Activated naive CD4-positive, alpha-beta T cell (primary cell): ENCODE data around the gene RAB5IF.
"Not testable (repeated sequence)": the region's sequence is repeated elsewhere in the genome, so short reads cannot be mapped to it uniquely, and the experiment has no call there.

ENCODE experiments used
- DNase-seq, 4 experiments: peaks; one replicate each; lab custom pipeline; 2025; lab: John Stamatoyannopoulos, UW

RAB5IF gene, protein sequence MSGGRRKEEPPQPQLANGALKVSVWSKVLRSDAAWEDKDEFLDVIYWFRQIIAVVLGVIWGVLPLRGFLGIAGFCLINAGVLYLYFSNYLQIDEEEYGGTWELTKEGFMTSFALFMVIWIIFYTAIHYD

DNA sequence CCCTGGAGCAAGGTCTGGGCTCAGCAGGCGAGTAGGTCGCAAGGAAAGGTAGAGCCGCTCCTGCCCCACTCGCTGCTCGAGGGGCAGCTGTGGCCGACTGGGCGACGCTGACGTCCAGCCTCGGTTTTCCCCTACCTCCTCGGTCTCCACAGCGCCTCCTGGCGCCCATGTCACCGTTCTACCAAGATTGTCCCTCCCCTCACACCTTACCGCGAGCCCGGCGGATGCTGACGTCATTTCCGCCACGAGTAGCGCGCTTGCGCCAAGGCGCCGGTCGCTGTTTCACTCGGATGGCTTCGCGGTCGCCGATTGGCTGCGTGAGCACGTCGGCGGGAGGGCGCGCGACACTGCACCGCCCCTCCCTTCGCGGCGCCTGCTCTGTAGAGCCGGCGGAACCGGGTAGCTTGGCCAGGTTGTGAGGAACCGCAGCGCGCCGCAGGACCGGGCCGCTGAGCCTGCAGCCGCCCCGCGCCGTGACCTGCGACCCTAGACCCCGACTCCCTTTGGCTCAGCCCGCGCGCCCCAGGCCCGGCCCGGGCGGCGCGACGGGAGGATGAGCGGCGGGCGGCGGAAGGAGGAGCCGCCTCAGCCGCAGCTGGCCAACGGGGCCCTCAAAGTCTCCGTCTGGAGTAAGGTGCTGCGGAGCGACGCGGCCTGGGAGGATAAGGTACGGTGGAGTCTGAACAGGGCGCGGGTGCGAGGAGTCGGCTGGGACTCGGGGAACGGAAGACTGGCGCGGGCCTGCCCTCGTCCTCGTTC is at the start of gene RAB5IF:
Gene RAB5IF (plus strand): TSS at position 381 of the 759 bp plus-strand sequence. CDS start 173 bp downstream, at position 554.
- DNase-seq = peak; percentile 98 to 99 (median 99)

DNA sequence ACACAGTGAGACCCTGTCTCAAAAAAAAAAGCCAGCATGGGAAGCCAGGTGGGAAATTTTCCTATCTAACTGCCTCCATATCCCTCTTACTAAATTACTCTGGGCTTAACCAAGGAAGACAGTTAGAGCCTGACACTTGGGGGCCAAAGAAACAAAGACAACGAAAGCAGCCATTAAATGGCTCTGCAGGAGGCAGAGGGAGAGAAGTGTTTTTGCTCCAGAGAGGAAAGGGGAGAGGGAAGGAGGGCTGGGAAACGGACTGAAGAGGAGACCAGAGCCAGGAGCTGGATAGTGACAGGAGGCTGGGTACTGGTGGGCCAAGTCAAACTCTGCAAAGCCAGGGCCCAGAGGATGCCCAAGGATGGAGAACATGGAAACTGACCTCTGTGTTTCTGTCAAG is 42.9 kb upstream of the RAB5IF start:
- DNase-seq = no peak

DNA sequence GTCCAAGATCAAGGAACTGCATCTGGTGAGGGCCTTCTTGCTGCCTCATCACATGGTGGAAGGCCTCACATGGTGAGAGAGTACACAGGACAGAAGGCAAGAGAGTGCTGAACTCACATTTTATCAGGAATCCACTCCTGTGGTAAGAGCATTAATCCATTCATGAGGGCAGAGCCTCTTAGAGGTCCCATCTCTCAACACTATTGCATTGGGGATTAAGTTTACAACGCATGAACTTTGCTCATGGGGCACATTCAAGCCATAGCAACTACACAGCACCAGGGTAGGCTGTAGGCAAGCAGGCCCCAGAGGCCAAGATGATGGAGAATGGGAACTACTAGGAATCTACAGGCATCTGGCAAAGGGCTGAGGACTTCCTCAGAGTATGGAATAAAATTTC is 42.2 kb upstream of the RAB5IF start:
- no peak for DNase-seq

DNA sequence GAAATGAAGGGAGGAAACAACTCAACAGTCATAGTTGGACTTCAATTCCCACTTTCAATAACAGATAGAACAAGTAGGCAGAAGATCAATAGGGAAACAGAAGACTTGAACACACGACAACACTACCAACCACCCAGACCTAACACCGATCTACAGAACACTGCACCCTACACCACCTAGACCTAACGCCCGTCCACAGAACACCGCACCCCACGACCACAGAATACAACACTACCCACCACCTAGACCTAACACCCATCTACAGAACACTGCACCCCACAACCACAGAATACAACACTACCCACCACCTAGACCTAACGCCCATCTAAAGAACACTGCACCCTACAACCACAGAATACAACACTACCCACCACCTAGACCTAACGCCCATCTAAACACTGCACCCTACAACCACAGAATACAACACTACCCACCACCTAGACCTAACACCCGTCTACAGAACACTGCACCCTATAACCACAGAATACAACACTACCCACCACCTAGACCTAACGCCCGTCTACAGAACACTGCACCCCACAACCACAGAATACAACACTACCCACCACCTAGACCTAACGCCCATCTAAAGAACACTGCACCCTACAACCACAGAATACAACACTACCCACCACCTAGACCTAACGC is 41.4 kb upstream of the RAB5IF start:
- not testable (repeated sequence) for DNase-seq

DNA sequence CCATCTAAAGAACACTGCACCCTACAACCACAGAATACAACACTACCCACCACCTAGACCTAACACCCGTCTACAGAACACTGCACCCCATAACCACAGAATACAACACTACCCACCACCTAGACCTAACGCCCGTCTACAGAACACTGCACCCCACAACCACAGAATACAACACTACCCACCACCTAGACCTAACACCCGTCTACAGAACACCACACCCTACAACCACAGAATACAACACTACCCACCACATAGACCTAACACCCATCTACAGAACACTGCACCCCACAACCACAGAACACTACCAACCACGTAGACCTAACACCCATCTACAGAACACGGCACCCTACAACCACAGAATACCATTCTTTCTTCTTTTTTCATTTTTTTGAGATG is 40.9 kb upstream of the RAB5IF start:
- not testable (repeated sequence) for DNase-seq

DNA sequence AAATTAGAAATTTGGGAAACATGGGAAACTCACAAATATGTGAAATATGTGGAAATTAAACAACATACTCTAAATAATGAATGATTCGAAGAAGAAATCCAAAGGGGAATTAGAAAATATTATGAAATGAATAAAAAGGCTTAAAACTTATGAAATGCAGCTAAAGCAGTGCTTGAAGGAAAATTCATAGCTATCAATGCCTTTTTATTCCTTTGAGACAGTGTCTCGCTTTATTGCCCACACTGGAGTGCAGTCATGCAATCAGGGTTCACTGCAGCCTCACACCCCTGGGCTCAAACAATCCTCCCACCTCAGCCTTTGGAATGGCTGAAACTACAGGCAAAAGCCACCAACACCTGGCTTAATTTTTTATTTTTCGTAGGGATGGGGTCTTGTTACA is 40.1 kb upstream of the RAB5IF start:
- DNase-seq = no peak

DNA sequence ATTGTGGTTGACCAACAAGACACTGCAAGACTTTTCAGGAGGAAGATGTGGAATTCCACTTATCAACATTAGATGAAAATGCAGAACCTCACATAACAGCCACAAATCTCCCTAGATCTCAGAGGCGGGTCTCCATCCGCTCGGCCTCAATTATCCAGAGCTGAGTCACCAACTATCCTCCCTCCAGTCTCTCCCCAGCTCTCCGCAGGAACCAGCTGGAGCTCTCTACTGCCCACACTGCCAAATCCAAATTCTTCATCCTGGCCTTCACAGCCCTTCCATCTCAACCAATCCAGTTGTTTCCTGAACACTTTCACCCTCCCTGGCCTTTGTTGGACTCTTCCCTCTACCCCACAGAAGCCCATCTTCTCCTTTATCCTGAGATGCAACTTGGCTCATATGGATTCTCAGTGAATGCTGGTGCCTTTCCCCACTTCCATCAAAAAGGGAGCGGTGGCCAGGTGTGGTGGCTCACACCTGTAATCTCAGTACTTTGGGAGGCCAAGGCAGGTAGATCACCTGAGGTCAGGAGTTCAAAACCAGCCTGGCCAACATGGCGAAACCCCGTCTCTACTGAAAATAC is 35.6 kb upstream of the RAB5IF start:
- DNase-seq = no peak

DNA sequence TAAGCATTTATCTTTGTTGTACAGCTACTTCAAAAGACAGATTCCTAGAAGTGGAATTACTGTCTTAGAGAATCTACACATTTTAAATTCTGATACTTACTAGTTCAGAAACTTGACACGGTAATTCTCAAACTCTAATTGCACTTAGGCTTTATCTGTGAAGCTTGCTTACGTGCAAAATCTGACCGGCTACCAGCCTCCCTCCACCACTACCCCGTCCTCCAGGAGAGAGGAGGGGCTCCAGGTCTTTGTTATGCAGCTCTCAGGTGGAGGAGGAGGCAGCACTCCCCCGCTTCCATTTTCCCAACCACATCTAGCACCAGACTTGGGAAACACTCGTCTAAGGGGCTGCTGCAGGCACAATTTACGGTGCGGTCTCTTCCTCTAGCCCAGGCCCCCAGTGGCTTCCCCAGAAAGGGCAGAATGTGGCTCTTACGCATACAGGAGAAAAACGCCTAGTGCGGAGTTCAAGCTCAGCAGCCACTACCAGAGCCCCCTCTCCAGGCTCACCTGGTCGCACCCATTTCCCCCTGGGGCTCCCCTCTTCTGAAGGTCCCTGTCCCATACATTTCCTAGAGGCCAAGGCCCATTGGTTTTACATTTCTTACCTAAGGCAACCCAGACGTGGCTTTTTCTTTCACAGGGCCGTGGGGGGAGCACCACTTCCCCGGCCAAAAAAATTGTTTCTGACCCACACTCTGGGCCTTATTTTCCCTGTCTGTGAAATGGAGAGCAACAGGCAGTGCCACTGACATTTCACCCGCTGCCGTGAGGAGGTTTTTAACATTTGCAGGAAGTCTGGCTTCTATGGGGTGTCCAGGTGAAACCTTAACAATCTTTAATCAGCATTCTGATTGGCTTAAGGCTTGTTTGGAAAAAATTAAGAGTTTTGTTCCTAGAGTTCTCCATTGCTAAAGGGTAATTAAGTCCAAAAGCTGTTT is 33.7 kb upstream of the RAB5IF start:
- no peak for DNase-seq

DNA sequence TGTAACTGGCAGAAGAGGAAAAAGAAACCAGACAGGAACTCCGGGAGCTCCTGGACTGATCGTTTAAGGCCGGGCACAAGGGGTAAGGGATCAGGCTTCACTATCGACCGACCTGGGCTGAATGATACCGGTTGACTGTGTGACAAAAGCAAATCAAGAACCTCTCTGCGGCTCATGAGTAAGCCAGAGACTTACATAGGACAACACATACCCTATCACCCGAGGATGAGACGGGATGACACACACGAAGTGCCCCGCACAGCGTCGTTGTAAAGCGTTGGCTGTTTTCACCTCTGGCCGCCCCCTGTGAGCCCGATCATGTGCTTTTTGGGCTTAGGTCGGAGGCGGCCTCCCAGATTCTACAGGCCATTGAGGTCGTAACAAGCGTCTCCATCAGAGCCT is 32.9 kb upstream of the RAB5IF start:
- peak; percentile 56 to 73 (median 66) for DNase-seq

DNA sequence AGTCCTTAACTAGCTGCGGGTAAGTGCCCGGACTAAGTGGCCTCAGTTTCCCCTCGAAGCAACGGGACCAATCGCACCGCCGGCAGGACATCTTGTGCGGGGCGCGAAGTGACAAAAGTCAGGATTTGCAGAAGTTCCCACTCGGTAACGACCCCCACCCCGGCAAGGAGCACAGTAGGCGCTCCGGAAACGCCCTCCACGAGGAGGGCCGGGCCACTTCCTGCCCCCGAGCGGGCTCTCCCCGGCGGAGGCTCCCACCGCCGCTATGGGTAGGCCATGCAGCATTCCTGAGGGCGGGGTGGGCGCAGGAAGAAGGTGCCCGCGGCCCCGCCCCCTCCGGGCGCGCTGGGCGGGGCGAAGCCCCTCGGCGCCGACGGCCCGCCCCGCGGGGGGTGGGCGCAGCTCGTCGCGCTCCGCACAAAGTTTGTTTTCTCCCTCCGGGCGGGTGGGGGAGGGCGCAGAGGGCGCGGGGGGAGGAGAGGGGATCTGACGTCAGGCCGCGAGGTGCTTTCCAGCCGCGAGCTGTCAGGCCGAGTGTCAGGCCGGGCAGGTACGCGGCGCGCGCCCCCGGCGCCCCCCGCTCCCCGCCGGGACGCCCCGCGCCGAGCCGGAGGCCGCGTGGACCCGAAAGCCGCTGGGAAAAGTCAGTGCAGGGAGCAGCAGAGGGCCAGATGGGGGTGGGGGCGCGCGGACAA is 32.3 kb upstream of the RAB5IF start, which contains the start of gene TGIF2:
Gene TGIF2 (plus strand): TSS at position 495 of the 695 bp plus-strand sequence. CDS start 5,178 bp downstream, outside the sequence.
- peak; percentile 74 to 90 (median 80) for DNase-seq

DNA sequence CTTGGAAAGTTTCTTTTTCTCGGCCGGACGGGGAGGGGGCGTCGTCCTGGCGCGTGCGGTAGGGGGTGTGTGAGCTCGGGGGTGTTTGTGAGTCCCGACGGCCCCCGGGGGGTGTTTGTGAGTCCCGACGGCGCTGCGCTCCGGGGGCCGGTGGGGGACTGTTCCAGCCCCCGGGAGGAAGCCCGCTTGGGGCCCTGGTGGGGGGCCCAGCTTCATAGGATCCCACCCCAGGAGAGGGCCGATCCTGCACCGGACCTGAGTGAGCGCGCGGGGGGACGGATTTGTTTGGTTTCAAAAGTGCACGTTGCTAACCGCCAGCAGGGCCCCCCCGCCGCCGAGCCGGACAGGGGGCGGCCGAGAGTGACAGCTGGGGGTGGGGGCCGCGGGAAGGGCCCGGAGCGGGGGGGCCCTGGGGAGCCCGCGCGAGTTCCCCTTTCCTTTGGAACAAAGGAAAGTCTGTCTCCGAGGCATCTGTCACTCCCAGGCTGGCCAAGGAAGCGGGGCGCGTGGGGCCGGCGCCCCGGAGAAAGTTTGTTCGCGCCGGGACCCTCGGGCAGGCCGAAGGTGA is 31.7 kb upstream of the RAB5IF start:
- DNase-seq = peak in 2 of 4 experiments; percentile 25 to 35

DNA sequence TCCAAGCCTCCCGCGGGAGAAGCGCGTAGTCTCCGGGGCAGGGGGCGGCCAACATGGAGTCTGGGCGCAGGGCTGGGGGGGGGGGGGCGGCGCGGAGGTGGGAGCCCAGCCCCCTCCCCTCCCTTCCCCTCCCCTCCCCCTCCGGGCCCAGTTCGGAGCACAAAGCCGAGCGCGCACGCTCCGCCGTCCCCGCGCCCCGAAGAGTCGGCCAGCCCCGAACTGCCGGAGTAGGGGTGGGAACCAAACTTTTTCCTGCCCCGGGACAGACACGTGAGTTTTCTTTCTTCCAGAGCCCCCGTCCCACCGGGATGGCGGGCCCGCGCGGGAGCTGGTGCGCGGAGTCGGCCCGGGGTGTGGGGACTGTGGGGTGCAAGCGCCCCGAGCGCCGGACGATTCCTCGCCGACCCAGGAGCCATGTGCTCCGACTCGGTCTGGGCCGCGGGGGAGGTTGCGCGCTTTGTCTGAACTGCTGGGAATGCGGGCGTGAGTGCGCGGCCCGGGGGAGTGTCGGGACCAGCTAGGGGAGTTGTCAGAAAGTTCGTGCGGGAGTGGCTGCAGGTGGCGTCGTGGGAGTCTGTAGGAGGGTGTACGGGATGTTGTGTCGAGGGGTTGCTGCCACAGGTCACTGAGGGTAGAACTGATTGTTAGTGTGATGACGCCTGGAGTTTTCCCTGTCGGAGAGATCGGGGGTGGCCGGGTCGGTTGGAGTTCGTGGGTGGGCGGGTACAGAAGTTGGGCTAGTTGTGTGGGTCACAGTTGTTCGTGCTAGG is 31.0 kb upstream of the RAB5IF start:
- peak; percentile 17 to 45 (median 31) for DNase-seq

DNA sequence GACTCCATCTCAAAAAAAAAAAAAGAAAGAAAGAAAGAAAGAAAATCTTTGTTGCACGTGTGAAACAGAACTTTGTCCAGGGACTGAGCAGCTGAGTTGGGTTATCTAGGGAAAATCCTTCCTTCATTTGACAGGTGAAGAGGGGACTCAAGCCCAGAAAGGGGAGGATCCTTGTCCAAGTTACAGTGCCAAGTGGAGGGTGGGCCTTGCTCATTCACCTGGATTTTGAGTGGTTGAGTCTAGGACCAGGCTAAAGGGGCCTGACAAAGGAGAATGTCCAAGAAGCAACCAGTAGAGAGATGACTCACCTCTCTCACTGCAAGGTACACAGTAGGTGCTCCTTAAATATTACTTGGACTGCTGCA is 29.5 kb upstream of the RAB5IF start:
- DNase-seq = no peak

DNA sequence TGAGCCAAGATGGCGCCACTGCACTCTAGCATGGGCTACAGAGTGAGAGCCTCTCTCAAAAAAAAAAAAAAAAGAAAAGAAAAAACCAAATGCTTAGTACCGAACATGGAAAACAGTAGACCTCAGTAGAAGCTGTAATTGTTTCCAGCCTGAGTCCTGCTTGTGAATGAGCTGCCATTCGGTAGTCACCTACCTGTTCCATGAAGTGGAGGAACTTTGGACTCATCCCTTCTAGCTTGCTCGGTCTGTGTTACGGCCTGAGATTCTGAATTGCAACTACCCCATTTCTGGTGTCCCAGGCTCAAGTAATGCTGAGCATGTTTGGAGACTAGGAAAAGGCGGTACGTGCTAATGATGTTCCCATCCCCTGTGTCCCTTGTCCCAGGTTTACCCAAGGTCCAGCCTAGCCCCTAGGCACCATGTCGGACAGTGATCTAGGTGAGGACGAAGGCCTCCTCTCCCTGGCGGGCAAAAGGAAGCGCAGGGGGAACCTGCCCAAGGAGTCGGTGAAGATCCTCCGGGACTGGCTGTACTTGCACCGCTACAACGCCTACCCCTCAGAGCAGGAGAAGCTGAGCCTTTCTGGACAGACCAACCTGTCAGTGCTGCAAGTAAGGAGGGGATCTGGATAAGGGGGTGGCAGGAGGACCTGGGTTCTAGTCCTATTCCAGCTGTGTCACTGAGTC is 27.1 kb upstream of the RAB5IF start:
- DNase-seq = no peak

DNA sequence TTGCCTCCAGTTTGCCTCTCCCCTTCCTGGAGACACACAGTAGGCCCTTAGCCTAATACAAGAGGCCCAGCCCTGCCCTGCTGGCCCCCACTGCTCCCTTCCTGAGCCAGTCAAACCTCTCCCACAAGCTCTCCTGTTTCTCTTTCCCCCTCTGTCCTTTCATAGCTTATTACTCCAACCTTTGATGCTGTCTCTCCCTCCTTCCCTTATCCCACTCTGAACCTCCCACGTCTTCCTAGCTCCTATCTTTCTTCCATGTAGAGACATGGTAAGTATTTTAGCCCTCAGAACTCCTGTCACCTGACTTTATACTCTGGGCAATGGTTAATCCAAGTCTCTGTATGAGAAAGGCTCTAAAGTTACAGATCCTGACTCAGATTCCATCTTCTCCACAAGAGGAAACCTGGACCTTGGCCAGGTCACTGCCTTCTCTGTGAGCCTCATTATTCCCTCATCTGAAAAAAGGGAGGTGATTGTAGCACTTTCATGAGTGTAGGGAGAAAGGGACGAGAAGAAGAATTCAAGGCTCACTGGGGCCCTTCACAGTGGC is 25.5 kb upstream of the RAB5IF start:
- no peak for DNase-seq

DNA sequence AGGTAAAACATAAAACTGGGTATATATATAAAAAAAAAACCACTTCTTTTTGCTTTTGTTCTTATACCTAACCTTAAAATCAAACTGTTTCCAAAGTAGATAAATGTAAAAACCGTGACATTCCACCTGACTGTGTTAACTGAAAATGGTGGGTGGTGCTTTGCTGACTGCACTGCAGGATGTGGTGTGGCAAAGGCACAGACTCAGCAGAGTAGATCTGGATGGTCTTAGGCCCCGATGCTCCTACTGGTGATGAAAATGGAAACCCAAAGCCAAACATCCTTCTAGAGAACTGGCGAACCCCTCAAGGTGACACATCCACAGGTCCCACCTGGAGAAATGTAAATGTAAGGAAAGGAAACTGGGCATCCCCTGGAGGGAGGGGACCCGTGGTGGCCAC is 23.3 kb upstream of the RAB5IF start:
- DNase-seq = no peak

DNA sequence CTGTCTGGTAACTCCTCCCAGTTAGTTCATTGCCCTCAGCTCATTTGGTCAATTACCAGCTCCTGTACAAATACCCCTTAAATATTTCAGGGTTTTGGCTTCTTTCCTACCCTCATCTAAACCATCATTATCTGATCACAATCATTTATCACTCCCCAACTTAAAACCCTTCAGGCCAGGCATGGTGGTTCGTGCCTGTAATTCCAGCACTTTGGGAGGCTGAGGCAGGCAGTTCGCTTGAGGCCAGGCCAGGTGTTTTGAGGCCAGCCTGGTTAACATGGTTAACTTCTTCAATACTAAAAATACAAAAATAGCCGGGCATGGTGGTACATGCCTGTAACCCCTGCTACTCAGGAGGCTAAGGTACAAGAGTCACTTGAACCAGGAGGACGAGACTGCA is 22.8 kb upstream of the RAB5IF start:
- DNase-seq = no peak

DNA sequence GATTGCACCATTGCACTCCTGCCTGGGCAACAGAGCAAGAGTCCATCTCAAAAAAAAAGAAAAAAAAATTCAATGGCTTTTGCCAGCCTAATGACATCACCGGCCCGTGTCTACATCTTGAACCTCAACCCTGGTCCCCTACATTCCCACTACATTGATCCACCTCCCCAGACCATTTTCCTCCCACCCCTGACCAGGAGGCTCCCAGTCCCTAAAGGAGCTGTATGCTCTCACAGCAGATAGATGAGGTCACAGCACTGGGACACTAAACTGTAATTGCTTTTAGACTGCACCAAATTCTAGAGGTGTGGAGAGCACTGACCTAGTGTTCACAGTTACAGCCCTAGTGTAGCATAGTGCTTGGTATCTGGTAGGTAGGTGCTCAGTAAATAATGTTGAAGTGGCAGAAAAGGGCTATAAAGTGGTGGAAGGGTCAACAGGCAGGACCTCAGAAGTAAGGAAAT is 21.5 kb upstream of the RAB5IF start:
- DNase-seq = no peak
